ENCODE measurements around the gene WDFY3.
A peak's percentile ranks its signal among the peaks of the same experiment; 100 is the strongest.
"Not testable (repeated sequence)": the region's sequence is repeated elsewhere in the genome, so short reads cannot be mapped to it uniquely, and the experiment has no call there.

The WDFY3 gene

DNA sequence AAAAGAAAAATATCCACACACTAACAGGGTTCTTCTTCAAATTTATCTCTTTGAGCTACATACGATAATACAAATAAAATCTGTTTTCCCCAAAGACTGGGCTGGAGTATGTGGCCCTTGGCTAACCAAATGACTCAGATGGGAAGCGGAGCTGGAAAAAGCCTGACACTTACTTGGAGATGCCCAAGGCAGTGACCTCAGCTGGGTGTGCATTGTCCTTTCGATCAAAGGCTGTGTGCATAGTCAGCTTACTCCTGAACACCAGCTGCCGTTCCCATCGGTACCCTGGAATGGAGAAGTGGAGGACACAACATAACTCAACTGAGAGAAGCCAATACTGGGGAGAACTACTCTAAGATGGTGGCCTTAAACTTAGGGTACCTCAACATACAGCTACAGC is 288.5 kb downstream of the WDFY3 start:
- no peak for DNase-seq (ENCODE audit: low read depth)
- TF ChIP-seq, protein P1, sequence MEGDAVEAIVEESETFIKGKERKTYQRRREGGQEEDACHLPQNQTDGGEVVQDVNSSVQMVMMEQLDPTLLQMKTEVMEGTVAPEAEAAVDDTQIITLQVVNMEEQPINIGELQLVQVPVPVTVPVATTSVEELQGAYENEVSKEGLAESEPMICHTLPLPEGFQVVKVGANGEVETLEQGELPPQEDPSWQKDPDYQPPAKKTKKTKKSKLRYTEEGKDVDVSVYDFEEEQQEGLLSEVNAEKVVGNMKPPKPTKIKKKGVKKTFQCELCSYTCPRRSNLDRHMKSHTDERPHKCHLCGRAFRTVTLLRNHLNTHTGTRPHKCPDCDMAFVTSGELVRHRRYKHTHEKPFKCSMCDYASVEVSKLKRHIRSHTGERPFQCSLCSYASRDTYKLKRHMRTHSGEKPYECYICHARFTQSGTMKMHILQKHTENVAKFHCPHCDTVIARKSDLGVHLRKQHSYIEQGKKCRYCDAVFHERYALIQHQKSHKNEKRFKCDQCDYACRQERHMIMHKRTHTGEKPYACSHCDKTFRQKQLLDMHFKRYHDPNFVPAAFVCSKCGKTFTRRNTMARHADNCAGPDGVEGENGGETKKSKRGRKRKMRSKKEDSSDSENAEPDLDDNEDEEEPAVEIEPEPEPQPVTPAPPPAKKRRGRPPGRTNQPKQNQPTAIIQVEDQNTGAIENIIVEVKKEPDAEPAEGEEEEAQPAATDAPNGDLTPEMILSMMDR (conservative IDR thresholded peaks at IDR 0.05; ENCODE audit: low read depth, low read length), result no peak
- no peak overlapping the region for H3K4me3 ChIP-seq (ENCODE audit: low read depth, low read length)

DNA sequence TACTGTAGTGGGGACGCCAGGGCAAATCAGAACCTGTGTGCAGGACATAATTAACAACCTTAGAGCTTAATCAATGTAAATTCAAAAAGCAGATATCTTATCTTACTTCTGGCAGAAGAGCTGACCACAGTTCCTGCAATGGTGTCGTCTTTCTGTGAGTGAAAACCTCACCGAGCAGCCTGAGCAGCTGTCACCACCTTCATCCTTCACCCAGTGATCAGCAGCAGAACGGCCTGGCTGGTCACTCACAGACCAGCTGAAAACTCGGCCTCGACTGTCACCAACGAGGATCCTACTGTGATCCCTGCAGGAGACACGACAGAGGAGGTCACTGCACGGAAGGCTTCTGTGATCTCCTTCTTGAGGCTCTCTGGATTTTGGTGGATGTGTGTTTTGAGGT is 289.4 kb downstream of the WDFY3 start:
- no peak overlapping the region for H3K4me3 ChIP-seq (ENCODE audit: low read depth, low read length)
- TF ChIP-seq, protein P1 (conservative IDR thresholded peaks at IDR 0.05; ENCODE audit: low read depth, low read length), result no peak
- no peak for DNase-seq (ENCODE audit: low read depth)

DNA sequence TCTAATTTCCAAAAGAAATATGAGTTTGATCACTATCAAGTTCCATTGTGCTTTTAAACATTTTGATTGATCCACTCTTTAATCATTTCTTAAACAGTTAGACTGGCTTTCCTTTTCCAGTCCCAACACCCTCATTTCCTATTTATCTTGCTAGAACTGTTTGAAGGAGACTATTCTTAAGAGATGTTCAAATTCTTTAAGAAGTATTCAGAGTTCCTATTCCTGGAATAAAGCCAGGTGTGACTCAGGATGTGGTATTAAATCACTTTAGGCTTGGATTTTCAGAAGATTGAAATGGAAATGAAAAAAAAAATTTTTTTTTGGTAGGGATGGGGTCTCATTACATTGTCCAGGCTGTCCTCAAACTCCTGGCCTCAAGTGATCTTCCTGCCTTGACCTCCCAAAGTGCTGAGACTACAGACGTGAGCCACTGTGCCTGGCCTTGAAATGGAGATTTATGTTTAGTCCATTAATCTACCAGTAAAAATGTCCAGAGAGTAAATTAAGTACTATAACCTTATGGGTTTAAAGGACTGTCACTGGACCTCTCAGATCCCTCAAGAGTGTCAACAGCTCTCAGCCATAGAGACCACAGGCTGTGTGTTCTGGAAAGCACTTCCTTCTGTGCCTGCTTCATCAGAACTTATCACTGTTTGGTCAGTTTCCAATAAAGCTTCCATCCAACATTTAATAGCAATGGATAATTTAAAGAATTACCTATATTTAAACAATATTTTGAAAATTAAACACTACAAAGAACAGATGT is 292.8 kb downstream of the WDFY3 start:
- DNase-seq (ENCODE audit: low read depth), result peak; percentile 92
- no peak overlapping the region for H3K4me3 ChIP-seq (ENCODE audit: low read depth, low read length)
- TF ChIP-seq, protein P1 (conservative IDR thresholded peaks at IDR 0.05; ENCODE audit: low read depth, low read length), result no peak

DNA sequence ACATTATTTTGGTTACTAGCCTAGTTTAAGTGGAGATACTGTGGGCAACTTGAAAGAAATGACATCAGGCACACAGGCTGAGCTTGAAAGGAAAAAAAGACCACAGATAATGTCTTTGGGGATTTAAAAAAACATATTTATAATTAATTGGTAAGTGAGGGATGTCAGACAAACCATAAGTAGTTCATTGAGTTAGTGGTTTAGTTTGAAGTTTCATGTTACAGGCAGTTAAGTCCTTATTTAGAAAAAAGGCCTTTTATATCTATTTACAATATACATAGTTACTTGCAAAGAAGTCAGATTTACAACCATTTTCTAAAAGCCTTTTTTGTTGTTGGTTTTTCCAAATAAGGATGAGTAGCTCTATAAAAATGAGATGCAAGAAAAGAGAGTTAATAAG is 294.3 kb downstream of the WDFY3 start:
- no peak overlapping the region for H3K4me3 ChIP-seq (ENCODE audit: low read depth, low read length)
- no peak for DNase-seq (ENCODE audit: low read depth)
- TF ChIP-seq, protein P1 (conservative IDR thresholded peaks at IDR 0.05; ENCODE audit: low read depth, low read length), result no peak

DNA sequence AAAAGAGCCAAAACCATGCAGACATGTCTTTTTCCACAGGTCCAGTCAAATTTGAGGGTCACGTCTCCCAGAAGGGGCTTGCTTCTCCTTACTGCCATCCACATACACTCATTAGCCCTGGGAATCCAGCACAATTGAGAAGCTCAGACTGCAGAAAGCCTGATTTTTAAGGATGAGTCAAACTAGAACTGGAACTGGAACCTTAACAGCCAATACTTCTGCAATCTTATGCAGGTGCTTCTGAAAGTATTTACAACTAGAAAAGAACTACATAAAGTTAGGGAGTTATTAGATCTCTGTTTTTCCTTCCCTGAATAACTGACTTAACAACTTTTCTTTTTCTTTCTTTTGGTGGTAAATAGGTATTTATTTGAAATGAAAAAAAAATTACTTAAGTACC is 297.3 kb downstream of the WDFY3 start:
- TF ChIP-seq, protein P1 (conservative IDR thresholded peaks at IDR 0.05; ENCODE audit: low read depth, low read length), result no peak
- no peak overlapping the region for H3K4me3 ChIP-seq (ENCODE audit: low read depth, low read length)
- no peak for DNase-seq (ENCODE audit: low read depth)

DNA sequence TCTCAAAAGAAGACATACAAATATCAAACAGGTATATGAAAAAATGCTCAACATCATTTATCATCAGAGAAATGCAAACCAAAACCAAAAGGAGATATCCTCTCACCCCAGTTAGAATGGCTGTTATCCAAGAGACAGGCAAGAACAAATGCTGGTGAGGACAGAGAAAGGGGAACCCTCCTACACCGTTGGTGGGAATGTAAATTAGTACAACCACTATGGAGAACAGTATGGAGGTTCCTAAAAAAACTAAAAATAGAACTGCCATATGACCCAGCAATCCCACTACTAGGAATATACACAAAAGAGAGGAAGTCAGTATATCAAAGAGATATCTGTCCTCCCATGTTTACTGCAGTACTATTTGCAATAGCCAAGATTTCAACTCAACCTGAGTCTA is 300.1 kb downstream of the WDFY3 start:
- H3K4me3 ChIP-seq (ENCODE audit: low read depth, low read length), result no peak overlapping the region
- TF ChIP-seq, protein P1 (conservative IDR thresholded peaks at IDR 0.05; ENCODE audit: low read depth, low read length), result no peak
- DNase-seq (ENCODE audit: low read depth), result no peak

DNA sequence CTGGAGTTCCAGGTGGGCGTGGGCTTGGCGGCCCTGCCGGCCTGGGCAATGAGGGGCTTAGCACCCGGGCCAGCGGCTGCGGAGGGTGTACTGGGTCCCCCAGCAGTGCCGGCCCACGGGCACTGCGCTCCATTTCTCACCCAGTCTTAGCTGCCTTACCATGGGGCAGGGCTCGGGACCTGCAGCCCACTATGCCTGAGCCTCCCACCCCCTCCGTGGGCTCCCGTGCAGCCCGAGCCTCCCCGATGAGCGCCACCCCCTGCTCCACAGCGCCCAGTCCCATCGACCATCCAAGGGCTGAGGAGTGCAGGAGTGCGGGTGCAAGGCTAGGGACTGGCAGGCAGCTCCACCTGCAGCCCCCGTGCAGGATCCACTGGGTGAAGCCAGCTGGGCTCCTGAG is 301.7 kb downstream of the WDFY3 start:
- DNase-seq (ENCODE audit: low read depth); H3K4me3 ChIP-seq (ENCODE audit: low read depth, low read length): not testable (repeated sequence)

All from choroid plexus epithelial cell (primary cell).